Esophagus (tissue), 2 donors: Measurements from ENCODE around the gene TSPAN3. TPM values are rescaled to one million over a fixed set of nuclear protein-coding genes. Genes with fewer than 3 reads are reported as not detected.

ENCODE experiments used
- H3K27ac ChIP-seq, 2 donors: one replicate each; pipeline ENCODE4 v1.5.1; 2013; ENCODE audit warnings: low read depth in 2 of 2, mild to moderate bottlenecking in 2 of 2, inconsistent platforms in 1 of 2, low read length in 1 of 2, moderate library complexity in 1 of 2
- H3K27me3 ChIP-seq, 2 donors: one replicate each; pipeline ENCODE4 v1.6.1; 2013; ENCODE audit warnings: low read length in 2 of 2, control low read depth in 1 of 2, mild to moderate bottlenecking in 1 of 2; ENCODE audit not compliant: insufficient read depth in 2 of 2, control insufficient read depth in 1 of 2
- H3K36me3 ChIP-seq, 2 donors: one replicate each; pipeline ENCODE4 v1.6.1; 2013; ENCODE audit warnings: low read length in 1 of 2; ENCODE audit not compliant: control insufficient read depth in 2 of 2, insufficient read depth in 2 of 2
- H3K4me1 ChIP-seq, 2 donors: one replicate each; pipeline ENCODE4 v1.6.1; 2013; ENCODE audit warnings: low read length in 1 of 2; ENCODE audit not compliant: control insufficient read depth in 2 of 2, insufficient read depth in 2 of 2
- H3K4me3 ChIP-seq, 2 donors: one replicate each; pipeline ENCODE4 v1.5.1; 2013; ENCODE audit warnings: low read length in 2 of 2, mild to moderate bottlenecking in 2 of 2, low read depth in 1 of 2, moderate library complexity in 1 of 2
- H3K9me3 ChIP-seq, 2 donors: one replicate each; pipeline ENCODE4 v1.6.1; 2013; ENCODE audit warnings: mild to moderate bottlenecking in 2 of 2, low read depth in 1 of 2, low read length in 1 of 2, moderate library complexity in 1 of 2; ENCODE audit not compliant: control insufficient read depth in 2 of 2, insufficient read depth in 1 of 2
- WGBS, 2 donors: extraction: QIAGEN DNeasy Blood & Tissue Kit; methylation state at CpG; one replicate each; pipeline ENCODE4 v1.1.7; 2013; 5-methylcytosine and 5-hydroxymethylcytosine counted together
- polyA plus RNA-seq, 2 donors: library from polyadenylated mRNA; stranded (reverse); fragments of 200-250 nt; gene quantifications; one replicate each; pipeline ENCODE4 v1.2.3, GENCODE V29; 2013
- donor health status: healthy with polysubstance abuse.
- donor health status: Bipolar disorder and iron deficiency.

The TSPAN3 gene
- polyA plus RNA-seq, 2 donors = 56.9 to 65.8 TPM

DNA sequence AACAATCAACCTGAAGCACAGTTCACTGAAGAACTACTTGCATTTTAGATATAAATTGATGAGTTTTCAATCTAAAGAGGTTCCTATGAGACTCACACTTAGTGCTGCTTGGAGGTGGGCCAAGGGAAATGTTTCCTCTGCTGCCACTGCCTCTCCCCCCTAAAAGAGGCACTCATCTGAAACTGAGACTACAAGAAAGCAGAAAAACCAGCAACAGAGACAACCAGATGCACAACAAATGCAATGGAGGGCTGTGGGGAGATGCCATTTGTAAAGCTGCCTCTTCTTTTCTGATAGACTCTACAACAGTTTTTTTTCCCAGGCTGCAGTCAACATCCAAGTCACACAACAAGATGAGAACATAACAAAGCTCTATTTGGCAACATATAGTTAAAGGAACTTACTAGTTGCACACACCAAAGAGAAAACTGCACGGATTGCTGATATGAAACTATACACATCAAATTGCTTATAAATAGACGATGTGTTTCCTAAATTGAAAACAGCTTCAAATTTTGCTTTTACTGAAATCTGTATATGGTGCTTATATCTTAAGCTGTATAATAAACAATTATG, 11.0 kb downstream of the TSPAN3 start:
- Histone ChIP-seq H3K4me1 (no peaks in the 10 kb centered on the region), H3K4me3 (no peak overlapping the region), H3K36me3 (no peaks in the 10 kb centered on the region), H3K27ac (no peak overlapping the region), H3K9me3 (no peaks in the 10 kb centered on the region), H3K27me3 (no peaks in the 10 kb centered on the region)
- WGBS, 2 donors = 31 to 39% methylated on average over 2 of the region's 2 CpGs

DNA sequence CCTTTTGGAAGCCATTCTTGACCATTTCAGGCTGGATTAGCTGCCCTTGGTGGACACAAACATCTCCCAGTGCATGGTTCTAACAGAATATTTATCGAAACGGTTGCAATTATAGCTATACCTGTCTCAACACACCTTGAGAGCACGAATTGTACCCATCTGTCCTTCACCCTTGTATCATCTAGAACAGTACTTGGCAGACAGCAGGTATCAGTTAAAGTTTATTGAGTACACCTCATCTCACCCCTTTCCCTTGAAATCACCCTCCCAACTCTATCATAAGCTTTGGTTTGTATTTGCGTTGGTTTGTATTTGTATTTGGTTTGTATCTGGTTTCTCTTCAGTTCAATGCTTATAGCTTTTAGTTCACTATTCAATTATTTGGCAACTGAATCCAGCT, 12.4 kb downstream of the TSPAN3 start:
- Histone ChIP-seq H3K27ac (no peak overlapping the region), H3K4me1 (no peaks in the 10 kb centered on the region), H3K27me3 (no peaks in the 10 kb centered on the region), H3K4me3 (no peak overlapping the region), H3K9me3 (no peaks in the 10 kb centered on the region), H3K36me3 (no peaks in the 10 kb centered on the region)
- 90 to 95% methylated on average over 4 of the region's 4 CpGs for WGBS, 2 donors

DNA sequence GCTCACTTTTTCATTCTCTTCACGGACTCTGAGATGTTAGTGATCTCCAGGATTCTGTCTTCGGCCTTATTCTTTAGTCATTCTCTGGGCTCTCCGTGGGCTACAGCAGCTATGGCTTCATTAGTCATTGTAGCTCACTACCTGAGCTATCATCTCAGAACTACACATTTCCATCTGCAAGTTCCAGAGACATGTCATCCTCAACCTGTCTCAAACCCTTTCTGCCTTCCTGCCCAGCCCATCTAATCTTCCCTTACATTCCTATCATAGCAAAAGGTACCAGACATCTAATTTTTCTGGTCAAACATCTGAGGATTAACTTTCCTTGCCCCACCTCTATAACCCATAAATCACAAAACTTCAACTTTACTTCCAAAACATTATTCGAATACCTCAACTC, 13.2 kb downstream of the TSPAN3 start:
- no peak overlapping the region for H3K27ac ChIP-seq
- H3K4me1 ChIP-seq = no peaks in the 10 kb centered on the region
- WGBS, 2 donors = 88 to 90% methylated on average over 4 of the region's 4 CpGs
- no peaks in the 10 kb centered on the region for H3K9me3 ChIP-seq
- no peaks in the 10 kb centered on the region for H3K27me3 ChIP-seq
- peaks cover 0 to 2% of the 10 kb centered on the region in 2 donors for H3K36me3 ChIP-seq
- no peak overlapping the region for H3K4me3 ChIP-seq

DNA sequence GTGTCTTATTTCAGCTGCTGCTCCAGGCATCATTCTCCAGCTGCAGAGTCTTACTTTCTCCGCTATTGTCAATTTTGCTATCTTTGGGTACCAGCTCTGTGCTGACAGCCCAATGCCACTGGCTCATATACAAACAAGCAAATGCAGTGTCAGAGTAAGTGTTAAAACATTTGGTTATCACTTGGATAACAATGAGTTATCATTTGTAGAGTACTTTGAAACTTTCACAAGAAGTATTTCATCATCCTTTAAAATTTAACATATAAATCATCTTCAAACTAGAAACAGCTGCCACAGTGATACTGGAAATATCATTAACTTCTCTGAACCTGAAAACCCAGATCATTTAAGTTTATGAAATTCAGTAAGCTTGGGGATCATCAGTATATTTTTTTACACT, 13.8 kb downstream of the TSPAN3 start:
- WGBS, 2 donors = 94% methylated on average over 1 of the region's 1 CpG
- H3K36me3 ChIP-seq = peaks cover 0 to 4% of the 10 kb centered on the region in 2 donors
- no peaks in the 10 kb centered on the region for H3K27me3 ChIP-seq
- no peaks in the 10 kb centered on the region for H3K4me1 ChIP-seq
- H3K27ac ChIP-seq = no peak overlapping the region
- H3K9me3 ChIP-seq = no peaks in the 10 kb centered on the region
- no peak overlapping the region for H3K4me3 ChIP-seq

DNA sequence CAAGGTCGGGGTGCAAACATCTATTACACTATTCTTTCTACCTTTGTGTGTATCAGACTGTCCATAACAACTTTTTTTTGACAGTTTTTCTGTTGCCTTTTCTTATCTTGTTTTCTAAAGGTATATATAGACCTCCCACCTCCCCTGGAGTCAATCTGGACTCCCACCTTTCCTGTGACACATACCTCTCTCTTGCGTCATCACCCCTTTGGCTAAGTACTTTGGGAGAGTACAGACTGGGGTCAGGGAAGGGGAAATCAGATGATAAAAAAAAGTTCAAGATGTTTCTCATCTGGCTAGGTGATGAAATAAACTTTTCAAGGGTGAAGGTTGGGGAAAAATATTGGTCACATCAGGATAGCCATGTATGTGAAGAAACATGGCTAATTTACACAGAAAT, 17.2 kb downstream of the TSPAN3 start:
- Histone ChIP-seq H3K27ac (no peak overlapping the region), H3K27me3 (no peaks in the 10 kb centered on the region), H3K9me3 (no peaks in the 10 kb centered on the region), H3K36me3 (peaks cover 0 to 4% of the 10 kb centered on the region in 2 donors), H3K4me1 (no peaks in the 10 kb centered on the region), H3K4me3 (no peak overlapping the region)
- WGBS, 2 donors = 92 to 97% methylated on average over 2 of the region's 2 CpGs

DNA sequence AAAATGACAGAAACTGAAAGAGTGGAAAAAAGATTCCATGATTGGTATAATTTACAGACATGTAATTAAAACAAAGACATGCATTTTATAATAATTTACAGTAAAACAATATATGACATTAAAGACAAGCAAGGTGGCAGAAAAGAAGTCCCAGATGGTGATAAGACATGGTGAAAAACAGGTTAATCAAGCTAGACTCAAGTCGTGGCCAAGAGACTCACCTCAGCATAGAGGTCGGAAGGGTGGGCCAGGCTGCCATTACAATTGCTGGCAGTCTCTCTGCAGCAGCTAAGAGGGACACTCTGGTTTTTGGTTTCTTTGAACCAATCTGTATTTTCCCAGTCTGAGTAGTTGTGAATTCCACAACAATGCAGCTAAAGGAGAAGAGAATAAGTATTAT, 18.4 kb downstream of the TSPAN3 start:
- 49 to 53% methylated on average over 2 of the region's 2 CpGs for WGBS, 2 donors
- Histone ChIP-seq H3K27ac (no peak overlapping the region), H3K36me3 (peaks cover 0 to 4% of the 10 kb centered on the region in 2 donors), H3K27me3 (no peaks in the 10 kb centered on the region), H3K4me3 (no peak overlapping the region), H3K9me3 (no peaks in the 10 kb centered on the region), H3K4me1 (no peaks in the 10 kb centered on the region)

DNA sequence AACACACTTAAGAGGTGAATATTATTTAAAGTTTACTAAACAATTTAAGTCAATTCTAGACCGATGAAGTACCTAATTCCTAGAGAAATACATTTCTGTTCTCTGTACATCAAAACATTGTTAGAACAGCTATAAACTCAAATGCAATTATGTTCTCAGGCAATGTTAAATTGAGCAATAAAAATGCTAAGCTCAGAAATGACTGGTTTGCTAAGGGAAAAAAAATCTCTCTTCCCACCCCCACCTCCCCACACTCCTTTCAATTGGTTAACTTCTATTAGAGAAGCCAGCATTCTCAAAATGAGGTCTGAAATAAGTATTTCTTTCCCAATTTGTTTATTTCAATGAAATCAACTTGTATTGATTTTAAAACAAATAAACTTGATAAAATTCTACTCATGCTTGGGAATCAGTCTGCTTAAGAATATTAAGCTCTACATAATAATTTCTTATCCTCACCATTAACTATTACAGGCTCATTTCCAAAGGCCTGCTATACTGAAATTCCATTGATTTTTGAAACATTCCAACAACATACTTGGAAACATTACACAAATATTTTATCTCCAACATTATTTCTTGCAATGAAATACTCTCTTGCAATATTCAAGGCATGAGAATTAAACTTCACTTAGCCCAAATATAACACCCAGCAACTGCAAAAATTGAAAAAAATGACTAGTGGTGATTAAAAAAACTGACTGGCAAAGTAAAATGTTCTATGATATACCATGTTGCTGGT, 22.6 kb downstream of the TSPAN3 start:
- Histone ChIP-seq H3K4me3 (no peak overlapping the region), H3K36me3 (peaks cover 12 to 16% of the 10 kb centered on the region in 2 donors), H3K9me3 (no peaks in the 10 kb centered on the region), H3K4me1 (peaks cover 0 to 5% of the 10 kb centered on the region in 2 donors), H3K27ac (no peak overlapping the region), H3K27me3 (no peaks in the 10 kb centered on the region)
- 92 to 96% methylated on average over 1 of the region's 1 CpG for WGBS, 2 donors

DNA sequence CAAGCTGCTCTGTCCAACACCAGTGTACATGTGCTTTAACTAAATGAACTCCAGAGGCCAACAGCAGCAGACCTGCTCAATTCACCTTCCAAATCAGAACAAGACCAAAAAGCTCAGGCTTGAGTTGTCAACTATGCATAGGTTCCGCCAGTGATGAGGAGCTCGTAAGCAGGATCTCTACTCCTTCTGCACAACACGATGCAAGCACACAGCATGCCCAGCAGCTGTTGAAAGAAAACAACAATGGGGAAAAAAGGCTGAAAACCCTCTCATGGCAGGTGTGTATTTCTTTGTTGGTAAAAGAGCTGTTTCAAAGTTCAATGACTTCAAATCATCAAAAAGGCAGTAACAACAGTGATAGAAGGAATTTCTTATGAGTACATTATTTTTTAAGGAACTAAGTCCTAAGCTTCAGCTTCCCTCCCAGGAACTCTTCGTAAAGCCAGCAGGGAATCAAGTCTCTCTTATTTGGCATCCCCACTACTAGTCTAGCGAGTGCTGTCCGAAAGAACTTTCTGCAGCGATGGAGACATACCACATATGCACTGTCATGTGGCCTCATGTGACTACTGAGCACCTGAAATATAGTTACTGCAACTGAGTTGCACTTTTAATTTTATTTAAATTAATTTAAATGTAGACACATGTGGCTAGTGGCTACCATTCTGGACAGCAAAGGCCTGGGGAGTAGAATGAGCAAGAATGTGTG, 24.1 kb downstream of the TSPAN3 start:
- Histone ChIP-seq H3K36me3 (peaks cover 12 to 15% of the 10 kb centered on the region in 2 donors), H3K27me3 (no peaks in the 10 kb centered on the region), H3K4me1 (peaks cover 0 to 5% of the 10 kb centered on the region in 2 donors), H3K27ac (no peak overlapping the region), H3K4me3 (no peak overlapping the region), H3K9me3 (no peaks in the 10 kb centered on the region)
- WGBS, 2 donors = 95% methylated on average over 7 of the region's 7 CpGs

DNA sequence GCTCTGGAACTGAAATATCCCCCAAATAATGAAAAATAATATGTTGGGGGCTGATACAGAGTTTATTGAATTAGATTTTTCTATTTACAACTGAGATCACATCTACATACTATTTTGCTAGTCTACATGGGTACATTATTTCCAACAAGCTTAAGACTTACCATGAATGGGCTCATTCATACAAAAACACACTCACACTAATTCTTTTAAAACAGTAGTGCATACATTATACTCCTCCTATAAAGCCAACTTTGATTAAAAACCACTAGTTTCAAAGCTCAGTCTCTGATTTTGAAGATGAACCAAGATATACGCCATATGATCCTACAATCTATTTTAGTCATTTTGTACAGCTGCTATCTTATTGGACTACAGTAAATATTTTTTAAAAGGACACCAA, 24.9 kb downstream of the TSPAN3 start:
- peaks cover 12 to 15% of the 10 kb centered on the region in 2 donors for H3K36me3 ChIP-seq
- H3K4me1 ChIP-seq = peaks cover 0 to 5% of the 10 kb centered on the region in 2 donors
- H3K27me3 ChIP-seq = no peaks in the 10 kb centered on the region
- H3K4me3 ChIP-seq = no peak overlapping the region
- no peak overlapping the region for H3K27ac ChIP-seq
- no peaks in the 10 kb centered on the region for H3K9me3 ChIP-seq
- 93 to 99% methylated on average over 1 of the region's 1 CpG for WGBS, 2 donors
